Gastrocnemius medialis (tissue), 4 donors: ENCODE data around the gene TLE1.

Experiments used
- POLR2A ChIP-seq, 2 donors: fragments of 450-650 bp; IDR thresholded peaks; one replicate each; pipeline ENCODE4 v1.6.1; 2017; ENCODE audit warnings: antibody characterized with exemption in 2 of 2, mild to moderate bottlenecking in 2 of 2, moderate library complexity in 2 of 2
- TF ChIP-seq, protein P1 (sequence below), 5 experiments: fragments of 450-650 bp in 3 of 5; fragments of 200-600 bp in 2 of 5; sonication (generic) in 2 of 5; IDR thresholded peaks in 4 of 5; conservative IDR thresholded peaks in 1 of 5; 1 replicate in 4 of 5; 2 replicates in 1 of 5; pipeline ENCODE4 v1.5.1; 2016 to 2019; ENCODE audit warnings: antibody characterized with exemption in 5 of 5, mild to moderate bottlenecking in 3 of 5, moderate library complexity in 3 of 5

DNA sequence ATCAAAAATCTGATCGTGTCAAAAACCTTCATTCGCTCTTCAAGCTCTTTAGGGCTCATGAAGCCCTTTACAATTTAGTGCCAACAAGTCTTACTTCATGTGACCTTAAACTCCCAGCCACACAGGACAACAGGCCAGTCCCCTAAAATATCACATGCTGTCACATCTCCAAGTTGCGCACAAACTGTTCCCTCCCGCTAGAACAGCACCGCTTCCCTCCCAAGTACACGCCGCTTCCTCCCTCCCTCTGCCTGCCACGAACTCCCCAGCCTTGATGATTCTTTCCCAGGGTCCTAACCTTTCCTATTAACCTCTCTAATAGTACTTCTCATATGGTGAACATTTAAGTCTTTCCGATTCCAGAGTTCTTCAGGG is 91.2 kb downstream of the TLE1 start:
- TF ChIP-seq, protein P1, sequence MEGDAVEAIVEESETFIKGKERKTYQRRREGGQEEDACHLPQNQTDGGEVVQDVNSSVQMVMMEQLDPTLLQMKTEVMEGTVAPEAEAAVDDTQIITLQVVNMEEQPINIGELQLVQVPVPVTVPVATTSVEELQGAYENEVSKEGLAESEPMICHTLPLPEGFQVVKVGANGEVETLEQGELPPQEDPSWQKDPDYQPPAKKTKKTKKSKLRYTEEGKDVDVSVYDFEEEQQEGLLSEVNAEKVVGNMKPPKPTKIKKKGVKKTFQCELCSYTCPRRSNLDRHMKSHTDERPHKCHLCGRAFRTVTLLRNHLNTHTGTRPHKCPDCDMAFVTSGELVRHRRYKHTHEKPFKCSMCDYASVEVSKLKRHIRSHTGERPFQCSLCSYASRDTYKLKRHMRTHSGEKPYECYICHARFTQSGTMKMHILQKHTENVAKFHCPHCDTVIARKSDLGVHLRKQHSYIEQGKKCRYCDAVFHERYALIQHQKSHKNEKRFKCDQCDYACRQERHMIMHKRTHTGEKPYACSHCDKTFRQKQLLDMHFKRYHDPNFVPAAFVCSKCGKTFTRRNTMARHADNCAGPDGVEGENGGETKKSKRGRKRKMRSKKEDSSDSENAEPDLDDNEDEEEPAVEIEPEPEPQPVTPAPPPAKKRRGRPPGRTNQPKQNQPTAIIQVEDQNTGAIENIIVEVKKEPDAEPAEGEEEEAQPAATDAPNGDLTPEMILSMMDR (IDR thresholded peaks at IDR 0.05 in 4 of 5, conservative IDR thresholded peaks at IDR 0.05 in 1 of 5): no peak
- peak; percentile 61 to 71 for TF ChIP-seq POLR2A (IDR thresholded peaks at IDR 0.05)
